ENCODE measurements around the gene HNRNPL.
"Not testable (repeated sequence)": the region's sequence is repeated elsewhere in the genome, so short reads cannot be mapped to it uniquely, and the experiment has no call there.

HNRNPL gene

DNA sequence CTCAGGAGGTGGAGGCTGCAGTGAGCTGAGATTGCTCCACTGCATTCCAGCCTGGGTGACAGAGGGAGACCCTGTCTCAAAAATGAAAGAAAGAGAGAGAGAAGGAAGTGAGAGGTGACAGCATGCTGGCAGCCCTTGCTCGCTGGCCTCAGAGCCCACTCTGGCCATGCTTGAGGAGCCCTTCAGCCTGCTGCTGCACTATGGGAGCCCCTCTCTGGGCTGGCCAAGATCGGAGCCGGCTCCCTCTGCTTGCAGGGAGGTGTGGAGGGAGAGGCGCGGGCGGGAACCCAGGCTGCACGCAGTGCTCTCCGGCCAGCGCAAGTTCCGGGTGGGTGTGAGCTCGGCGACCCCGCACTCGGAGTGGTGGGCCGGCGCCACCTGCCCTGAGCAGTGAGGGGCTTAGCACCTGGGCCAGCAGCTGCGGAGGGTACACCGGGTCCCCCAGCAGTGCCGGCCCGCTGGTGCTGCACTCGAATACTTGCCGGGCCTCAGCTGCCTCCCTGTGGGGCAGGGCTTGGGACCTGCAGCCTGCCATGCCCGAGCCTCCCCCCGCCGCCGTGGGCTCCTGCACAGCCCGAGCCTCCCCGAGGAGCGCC is 28.5 kb downstream of the HNRNPL start:
- DNase-seq: not testable (repeated sequence)

DNA sequence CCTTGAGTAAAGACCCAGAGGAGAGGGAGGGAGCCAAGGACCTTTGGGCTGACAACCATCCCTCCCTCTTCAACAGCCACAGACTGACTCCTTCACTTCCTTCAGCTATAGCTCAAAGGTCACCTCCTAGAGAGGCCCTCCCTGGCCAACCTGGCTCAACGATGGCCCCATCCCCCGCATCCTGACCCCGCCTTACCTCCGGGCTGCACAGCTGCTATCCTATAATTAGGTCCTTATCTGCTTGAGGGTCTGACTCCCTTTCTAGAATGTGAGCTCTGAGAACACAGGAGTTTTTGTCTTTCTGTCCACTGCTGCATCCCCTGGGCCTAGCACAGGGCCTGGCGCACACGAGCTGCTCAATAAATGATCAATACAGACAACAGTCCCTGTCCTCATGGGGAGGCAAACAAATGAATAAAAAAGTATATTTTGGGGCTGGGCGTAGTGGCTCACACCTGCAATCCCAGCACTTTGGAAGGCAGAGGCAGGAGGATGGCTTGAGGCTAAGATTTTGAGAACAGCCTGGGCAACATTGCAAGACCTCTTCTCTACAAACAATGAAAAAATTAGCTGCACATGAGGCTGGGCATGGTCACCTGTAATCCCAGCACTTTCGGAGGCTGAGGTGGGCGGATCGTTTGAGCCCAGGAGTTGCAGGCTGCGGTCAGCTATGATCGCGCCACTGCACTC is 30.4 kb downstream of the HNRNPL start:
- DNase-seq: no peak

DNA sequence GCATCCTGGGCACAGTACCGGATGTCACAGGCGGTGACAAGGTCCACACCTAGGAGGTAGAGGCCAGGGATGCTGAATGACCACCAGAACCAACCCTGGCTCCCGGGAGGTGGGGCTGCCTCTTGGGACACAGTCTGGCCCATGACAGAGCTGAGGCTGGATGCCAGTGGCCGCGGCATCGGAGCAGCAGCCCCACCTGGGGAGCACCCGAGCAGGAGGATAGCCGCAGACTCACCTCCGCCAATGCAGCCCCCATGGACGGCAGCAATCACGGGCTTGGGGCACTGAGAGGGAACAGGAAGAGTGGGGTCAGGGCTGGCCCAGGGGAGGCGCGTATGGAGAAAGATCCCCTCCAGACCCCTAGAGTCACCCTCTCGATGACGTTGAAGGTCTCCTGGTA is 32.7 kb downstream of the HNRNPL start:
- no peak for DNase-seq

DNA sequence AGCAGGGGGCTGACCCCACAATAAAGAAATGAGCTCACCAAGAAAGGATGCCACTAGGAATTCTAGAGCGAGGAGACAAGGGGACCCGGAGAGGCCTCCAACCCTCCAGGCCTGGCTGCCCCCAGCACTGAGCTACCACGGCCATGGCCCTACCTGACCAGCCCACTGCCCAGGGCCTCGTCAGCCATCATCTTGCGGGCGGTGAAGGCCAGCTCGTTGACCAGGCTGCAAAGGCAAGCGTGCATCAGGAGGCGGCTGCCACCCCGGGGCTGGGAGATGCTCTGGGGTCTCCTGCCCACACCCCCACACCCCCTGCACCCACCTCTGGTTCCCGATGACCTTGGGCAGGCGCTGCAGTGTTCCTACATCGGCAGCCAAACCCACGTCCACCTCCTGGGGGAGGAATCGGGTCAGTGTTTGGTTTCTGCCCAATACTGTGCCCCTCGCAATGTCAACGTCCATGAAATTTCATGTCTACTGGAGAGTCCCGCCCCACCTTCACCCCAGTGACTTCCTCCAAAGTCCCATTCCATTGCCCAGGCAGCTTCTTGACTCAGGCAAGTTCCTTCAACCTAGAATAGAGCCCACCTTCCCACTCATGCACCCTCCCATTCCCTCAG is 33.5 kb downstream of the HNRNPL start:
- no peak for DNase-seq

DNA sequence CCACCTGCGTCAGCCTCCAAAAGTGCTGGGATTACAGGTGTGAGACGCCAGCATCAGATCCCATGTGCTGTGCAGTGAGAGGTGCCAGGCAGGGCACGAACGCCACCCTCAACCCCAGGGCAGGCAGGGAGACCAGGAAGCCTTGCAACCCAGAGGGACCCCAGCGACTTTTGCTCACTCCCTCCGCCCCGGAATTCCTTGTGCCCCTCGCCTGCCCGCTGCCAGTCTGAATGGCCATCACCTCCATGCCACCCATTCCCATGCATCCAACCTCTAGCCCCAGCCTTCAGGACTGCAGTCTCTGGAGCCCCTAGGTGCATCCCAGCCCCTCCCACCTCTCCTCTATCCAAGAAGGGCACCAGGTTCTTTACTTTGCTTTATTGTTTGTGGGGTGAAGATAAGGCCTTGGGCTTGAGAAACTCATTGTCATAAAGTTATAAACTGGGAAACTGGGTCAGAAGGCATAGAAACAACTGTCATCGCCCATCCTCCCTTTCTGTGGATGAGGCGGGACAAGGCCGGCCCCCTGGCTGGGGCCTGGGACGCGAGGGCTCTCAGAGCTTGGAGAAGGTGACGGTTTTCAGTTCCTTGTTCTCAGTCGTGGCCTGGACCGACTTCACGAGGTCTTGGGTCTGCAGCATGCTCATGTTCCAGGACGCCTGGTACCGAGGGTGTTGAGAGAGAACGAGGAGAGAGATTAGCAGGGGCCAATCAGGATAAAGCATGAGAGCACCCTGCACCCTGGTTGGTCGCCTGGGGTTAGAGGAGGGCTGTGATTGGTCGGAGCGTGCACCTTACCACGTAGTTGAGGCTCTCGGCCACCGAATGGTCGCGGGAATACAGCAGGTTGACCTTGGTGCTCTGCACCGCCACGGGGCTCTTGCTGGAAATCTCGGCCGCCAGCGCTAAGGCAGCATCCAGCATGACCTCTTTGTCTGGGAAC is 34.5 kb downstream of the HNRNPL start:
- DNase-seq: no peak

DNA sequence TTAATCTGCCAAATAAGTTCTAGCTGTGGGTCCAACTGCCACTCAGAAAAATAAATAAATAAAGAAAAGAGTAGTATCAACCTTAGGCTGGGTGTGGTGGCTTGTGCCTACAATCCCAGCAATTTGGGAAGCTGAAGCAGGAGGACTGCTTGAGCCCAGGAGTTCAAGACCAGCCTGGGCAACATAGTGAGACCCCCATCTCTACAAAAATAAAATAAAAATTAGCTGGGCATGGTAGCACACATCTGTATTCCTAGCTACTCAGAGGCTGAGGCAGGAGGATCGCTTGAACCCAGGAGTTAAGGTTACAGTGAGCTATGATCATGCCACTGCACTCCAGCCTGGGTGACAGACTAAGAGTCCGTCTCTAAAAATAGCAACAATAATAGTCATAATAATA is 35.9 kb downstream of the HNRNPL start:
- DNase-seq: not testable (repeated sequence)

DNA sequence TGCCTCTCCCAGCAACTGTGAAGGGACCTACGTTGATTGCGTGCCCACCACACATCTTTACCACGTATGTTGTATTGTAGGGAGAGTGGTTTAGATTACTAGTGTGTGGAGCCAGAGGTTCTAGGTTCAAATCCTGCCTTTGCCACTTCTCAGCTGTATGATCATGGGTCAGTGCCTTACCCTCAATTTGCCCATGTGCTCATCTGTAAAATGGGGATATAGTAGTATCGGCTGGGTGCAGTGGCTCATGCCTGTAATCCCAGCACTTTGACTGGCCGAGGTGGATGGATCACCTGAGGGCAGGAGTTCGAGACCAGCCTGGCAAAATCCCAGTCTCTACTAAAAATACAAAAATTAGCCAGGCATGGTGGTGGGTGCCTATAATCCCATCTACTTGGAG is 36.5 kb downstream of the HNRNPL start:
- no peak for DNase-seq

DNA sequence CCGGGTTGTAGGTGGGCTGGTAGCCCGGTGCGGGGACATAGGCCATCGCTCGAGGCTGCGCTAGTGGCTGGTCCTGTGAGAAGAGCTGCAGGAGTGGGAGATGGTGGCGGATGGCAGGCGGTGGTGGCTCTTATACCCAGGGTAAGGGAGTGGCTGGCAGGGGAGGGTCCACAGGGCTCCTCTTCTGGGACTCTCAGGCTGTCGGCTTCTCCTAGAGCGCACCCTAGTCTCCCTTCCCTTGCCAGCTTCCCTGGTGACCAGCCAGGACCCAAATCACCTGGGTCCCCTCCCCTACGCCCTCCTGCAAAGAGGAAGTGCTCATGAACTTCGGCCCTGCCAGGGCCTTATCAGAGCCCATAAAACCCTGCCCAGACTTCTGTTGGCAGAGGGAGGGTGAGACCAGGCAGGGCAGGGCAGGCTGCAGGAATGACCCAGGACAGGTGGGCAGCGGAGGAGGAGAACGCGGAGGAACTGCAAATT is 36.9 kb downstream of the HNRNPL start, which contains the start of gene LGALS4:
Gene LGALS4, minus strand, starts transcription at position 105 of the 480 bp plus-strand sequence. Its CDS starts 59 bp downstream, at position 46.
- no peak for DNase-seq

DNA sequence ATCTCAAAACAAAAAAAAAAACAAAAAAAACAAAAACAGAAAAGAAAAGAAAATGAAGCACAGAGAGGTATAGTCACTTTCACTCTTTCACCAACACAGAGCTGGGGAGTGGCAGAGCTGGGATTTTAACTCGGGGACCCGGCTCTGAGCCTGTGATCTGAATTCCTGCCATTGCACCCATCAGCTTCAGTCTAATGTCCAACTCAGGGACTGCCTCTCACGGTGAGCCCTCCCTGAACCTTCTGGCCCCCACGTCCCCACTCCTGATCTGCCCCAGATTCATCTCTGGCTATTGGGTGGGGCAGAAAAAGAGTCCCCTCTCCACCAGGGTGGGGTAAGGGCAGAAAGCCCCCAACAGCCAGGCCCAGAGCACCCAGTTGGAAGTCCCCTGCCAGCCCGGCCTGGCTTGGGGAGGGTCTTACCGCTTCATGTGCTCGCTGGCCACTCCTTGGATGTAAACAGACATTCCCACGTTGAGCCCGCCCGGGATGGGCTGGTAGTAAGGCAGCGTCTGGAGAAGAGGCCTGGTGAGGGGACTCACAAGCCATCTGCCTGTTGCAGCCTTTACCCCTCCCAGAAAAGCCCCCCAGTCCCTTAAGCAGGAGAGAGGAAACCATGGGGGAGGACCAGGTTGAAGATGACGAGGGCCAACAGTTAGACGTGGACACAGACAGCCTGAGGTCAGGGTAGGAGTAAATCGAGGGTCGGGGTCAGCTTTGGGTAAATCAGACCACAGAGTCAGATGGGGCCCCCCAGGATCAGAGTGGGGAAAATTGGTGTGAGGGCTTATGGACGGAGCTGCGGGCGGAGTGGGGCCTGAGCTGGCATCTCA is 37.6 kb downstream of the HNRNPL start:
- no peak for DNase-seq

DNA sequence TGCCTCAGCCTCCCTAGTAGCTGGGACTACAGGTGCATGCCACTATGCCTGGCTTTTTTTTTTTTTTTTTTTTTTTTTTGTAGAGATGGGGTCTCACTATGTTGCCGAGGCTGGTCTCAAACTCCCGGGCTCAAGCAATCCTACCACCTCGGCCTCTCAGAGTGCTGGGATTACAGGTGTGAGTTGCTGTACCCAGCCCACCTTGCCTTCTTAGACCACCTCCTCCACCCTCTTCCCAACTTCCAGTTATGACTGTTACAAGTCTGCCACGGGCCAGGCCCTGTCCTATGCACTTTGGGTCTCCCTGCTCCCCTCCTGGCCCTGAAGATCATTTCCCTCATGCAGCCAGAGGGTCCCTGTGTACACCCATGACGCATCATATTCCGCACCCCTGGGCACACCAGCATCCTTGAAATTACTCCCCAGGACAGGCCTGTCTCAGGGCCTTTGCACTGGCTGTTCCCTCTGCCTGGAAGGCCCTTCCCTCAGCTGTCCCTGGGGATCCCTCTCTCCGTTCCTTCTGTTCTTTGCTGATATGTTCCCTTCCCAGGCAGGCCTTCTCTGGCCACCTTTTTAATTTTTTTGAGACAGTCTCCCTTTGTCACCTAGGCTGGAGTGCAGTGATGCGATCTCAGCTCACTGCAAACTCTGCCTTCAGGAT is 40.1 kb downstream of the HNRNPL start:
- no peak for DNase-seq

DNA sequence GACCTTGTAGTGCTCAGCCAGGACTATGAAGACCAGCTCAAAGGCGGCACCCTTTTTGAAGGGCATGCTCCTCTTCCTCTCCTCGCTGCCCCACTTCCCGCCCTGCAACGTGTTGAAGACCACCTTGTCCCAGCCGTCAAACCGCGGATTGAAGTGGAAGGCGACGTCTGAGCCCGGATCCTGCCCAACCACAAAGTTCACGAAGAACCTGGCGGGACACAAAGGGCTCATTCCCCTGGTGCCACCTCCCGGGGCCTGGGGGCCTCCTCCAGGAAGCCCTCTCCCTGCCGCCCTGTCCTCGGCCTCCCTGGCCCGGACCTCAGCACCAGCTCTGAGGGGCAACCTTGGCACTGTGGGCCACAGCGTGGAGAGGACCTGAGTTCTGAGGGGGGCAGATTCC is 41.0 kb downstream of the HNRNPL start:
- DNase-seq: no peak

DNA sequence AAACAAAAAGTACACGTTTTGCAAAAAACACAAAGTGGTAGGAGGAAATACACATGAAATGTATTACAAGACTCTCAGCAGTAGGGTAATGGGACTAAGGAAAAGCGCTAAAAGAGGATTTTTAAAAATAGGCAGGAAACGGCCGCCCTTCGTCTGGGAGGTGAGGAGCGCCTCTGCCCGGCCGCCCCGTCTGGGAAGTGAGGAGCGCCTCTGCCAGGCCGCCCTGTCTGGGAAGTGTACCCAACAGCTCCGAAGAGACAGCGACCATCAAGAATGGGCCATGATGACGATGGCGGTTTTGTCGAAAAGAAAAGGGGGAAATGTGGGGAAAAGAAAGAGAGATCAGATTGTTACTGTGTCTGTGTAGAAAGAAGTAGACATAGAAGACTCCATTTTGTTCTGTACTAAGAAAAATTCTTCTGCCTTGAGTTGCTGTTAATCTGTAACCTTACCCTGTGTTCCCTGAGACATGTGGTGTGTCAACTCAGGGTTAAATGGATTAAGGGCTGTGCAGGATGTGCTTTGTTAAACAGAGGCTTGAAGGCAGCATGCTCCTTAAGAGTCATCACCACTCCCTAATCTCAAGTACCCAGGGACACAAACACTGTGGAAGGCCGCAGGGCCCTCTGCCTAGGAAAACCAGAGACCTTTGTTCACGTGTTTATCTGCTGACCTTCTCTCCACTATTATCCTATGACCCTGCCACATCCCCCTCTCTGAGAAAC is 42.2 kb downstream of the HNRNPL start:
- not testable (repeated sequence) for DNase-seq

DNA sequence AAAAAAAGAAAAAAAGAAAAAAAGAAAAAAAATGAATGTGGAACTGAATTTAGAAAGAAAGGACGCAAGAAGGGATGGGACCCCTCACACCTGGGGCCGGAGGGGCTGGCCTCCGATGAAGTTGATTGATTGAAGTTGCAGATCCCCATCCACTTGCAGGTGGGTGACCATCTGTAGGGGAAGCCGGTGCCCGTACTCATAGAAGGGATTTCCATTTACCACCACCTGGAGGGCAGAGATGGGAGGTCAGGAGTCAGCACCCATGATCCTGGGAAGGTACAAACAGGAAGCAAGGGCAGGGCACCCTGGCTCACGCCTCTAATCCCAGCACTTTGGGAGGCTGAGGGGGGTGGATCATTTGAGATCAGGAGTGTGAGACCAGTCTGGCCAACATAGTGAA is 43.4 kb downstream of the HNRNPL start:
- DNase-seq: no peak

DNA sequence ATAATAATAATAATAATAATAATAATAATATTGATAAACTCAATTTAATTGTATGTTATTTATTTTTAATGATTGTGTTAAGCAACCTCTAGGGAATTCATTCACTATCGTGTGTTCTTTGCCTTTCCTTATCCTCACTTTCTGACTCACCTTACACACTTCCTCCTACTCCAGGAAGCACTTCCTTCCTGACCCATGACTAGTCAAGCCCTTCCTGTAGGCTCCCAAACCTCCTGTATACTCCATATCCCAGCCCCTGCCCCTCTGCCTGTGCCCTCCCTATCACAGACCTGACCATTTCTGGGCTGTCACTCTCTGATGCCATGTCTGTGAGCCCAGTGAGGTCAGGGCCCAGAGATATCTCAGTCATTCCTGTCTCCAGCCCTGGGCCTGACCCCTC is 44.6 kb downstream of the HNRNPL start:
- DNase-seq: no peak

DNA sequence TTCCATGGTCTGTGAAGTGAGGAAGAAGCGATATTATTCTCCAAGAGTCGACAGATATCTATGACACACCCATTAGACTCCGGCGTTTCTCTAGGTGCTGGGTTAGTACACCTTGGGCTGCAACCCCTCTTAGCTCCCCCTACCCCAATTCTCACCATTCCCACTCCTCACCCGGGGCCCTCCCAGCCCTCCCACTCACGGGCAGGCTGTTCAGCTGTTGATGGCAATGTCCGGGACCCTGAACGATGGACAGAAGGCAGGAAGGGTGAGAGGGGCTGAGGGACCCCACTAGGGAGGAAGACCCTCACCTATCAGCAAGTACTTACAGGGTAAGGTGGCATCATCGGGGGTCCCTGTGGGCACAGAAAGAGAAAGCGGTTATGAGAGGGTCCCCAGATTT is 46.2 kb downstream of the HNRNPL start:
- DNase-seq: no peak

DNA sequence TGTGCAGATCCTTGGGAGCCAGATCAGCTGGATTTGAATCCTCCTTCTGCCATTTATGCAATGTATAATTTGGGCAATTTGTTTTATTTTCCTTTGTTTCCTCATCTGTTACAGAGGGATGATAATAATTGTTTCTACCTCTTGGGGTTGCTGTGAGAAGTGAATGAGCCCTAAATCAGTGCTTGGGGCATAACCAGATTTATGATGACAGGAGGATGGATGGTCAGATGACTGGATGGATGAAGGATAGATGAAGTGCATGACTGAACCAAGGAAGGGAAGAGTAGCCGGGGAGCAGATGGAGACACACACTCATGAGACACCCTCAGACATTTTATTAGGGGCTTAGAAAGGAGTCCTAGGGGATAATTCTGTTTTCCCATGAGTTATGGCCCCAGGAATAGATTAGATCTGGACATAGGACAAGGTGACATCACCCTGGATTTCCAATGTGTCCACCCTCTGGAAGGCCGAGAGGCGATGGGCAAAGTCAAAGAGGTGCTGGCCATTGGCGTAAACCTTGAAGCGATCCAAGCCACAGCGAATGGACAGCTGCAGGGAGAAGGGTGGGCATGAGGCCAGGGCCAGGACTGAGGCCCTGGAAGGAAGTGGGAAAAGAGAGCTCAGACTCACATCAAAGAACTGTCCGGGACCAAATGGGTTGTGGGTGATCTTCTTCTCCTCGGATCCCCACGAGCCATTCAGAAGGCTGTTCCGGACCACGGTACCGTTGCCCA is 48.3 kb downstream of the HNRNPL start:
- DNase-seq: no peak

DNA sequence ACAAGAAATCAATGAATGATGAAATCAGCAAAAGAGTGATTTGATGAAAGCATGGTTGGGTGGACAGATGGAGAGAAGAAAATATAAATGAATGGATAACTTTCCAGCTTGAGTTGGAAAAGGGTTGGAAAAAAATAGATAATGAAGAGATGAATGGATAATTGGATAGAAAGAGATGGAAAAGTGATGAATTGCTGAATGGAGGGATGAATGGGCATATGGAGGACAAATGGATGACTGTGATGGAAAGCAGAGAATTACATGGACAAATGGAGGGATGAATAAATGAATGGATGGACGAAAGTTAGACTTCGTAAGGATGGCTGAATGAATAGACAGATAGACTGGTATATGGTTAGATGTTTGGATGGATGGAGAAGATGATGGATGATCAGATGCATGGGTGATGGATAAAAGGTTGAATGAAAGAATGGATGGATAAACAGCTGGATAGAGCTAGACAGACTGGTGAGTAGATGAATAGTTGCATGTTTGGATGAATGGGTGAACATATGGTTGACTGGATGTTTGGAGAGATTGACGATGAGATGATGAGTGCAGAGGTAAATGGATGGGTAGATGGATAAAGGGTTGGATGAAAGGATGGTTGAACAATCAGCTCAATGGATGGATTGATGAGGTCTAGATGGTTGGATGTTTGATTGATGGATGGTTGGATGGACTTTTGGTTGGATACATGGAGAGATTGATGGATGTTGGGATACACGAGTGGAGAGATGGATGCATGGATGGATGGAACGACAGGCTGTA is 49.0 kb downstream of the HNRNPL start:
- DNase-seq: no peak

DNA sequence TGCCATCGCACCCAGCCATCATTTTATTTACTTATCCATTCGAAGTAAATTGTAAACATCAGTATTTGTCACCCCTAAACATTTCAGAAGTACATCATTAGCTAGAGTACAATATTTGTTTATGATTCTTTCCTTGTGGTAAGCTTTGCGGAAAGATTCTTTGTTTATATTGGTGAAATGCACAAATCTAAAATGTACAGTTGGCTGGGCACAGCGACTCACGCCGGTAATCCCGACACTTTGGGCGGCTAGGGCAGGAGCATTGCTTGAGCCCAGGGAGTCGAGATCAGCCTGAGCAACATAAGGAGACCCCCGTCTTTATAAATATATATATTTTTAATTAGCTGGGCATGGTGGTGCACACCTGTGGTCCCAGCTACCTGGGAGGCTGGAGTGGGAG is 50.7 kb downstream of the HNRNPL start:
- DNase-seq: no peak

DNA sequence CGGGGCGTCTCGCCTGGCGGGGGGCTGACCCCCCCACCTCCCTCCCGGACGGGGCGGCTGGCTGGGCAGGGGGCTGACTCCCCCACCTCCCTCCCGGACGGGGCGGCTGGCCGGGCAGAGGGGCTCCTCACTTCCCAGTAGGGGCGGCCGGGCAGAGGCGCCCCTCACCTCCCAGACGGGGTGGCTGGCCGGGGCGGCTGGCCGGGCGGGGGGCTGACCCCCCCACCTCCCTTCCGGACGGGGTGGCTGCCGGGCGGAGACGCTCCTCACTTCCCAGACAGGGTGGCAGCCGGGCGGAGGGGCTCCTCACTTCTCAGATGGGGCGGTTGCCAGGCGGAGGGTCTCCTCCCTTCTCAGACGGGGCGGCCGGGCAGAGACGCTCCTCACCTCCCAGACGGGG is 52.0 kb downstream of the HNRNPL start:
- not testable (repeated sequence) for DNase-seq

Measured in activated CD4-positive, alpha-beta T cell treated with anti-CD3 and anti-CD28 coated beads, Interleukin-10, Interleukin-2, amounts not matched to agents 100 ng/mL and 50 ng/mL, durations not matched to agents 16 hours and 8 hours (primary cell).